CD4-positive, alpha-beta T cell treated with Interferon gamma for 1 hour (primary cell): ENCODE data around the gene DOCK1.

Experiments
- DNase-seq: peaks from one replicate; pipeline ENCODE4 v3.0.0-alpha.2; 2020

Gene DOCK1

GRCh38 chr10:127044186-127044585, 139.0 kb downstream of the DOCK1 start:
- DNase-seq, result no peak

GRCh38 chr10:127046975-127047877, 142.0 kb downstream of the DOCK1 start:
- DNase-seq, result no peak

GRCh38 chr10:127047878-127048238, 142.6 kb downstream of the DOCK1 start:
- DNase-seq, result no peak

- no peak for DNase-seq
These were observed 143.4 kb downstream of the DOCK1 start for GRCh38 chr10:127048630-127049029.

GRCh38 chr10:127052001-127052400, 146.8 kb downstream of the DOCK1 start:
- no peak for DNase-seq

GRCh38 chr10:127055263-127055662, 150.0 kb downstream of the DOCK1 start:
- no peak for DNase-seq

- no peak for DNase-seq
These were observed 154.1 kb downstream of the DOCK1 start for GRCh38 chr10:127059314-127059713.

- DNase-seq, result no peak
These were observed 158.5 kb downstream of the DOCK1 start for GRCh38 chr10:127063762-127064161.

- DNase-seq, result no peak
These were observed 159.2 kb downstream of the DOCK1 start for GRCh38 chr10:127064474-127064873.

GRCh38 chr10:127067542-127068194, 162.4 kb downstream of the DOCK1 start:
- no peak for DNase-seq

- DNase-seq, result no peak
These were observed 163.3 kb downstream of the DOCK1 start for GRCh38 chr10:127068485-127068884.

GRCh38 chr10:127069436-127069835, 164.2 kb downstream of the DOCK1 start:
- no peak for DNase-seq

GRCh38 chr10:127071126-127071525, 165.9 kb downstream of the DOCK1 start:
- no peak for DNase-seq

- DNase-seq, result no peak
These were observed 168.4 kb downstream of the DOCK1 start for GRCh38 chr10:127073666-127074065.

GRCh38 chr10:127079392-127079791, 174.2 kb downstream of the DOCK1 start:
- DNase-seq, result no peak

GRCh38 chr10:127080317-127080716, 175.1 kb downstream of the DOCK1 start:
- no peak for DNase-seq

- DNase-seq, result no peak
These were observed 176.7 kb downstream of the DOCK1 start for GRCh38 chr10:127081851-127082345.

GRCh38 chr10:127082651-127083050, 177.4 kb downstream of the DOCK1 start:
- DNase-seq, result no peak

- no peak for DNase-seq
These were observed 180.7 kb downstream of the DOCK1 start for GRCh38 chr10:127085957-127086356.

- no peak for DNase-seq
These were observed 183.7 kb downstream of the DOCK1 start for GRCh38 chr10:127088908-127089307.

GRCh38 chr10:127089446-127089845, 184.2 kb downstream of the DOCK1 start:
- DNase-seq, result no peak

GRCh38 chr10:127090138-127090537, 184.9 kb downstream of the DOCK1 start:
- DNase-seq, result no peak

GRCh38 chr10:127091354-127091753, 186.1 kb downstream of the DOCK1 start:
- DNase-seq, result no peak

GRCh38 chr10:127092916-127093315, 187.7 kb downstream of the DOCK1 start:
- no peak for DNase-seq
